Testis (tissue), 3 donors: Measurements from ENCODE around the gene SPATA2. TPM values are rescaled to one million over a fixed set of nuclear protein-coding genes. Genes with fewer than 3 reads are reported as not detected.
"Not testable (repeated sequence)": the region's sequence is repeated elsewhere in the genome, so short reads cannot be mapped to it uniquely, and the experiment has no call there.

Experiments
- DNase-seq: peaks from one replicate; pipeline ENCODE4 v3.0.0-alpha.2; 2019
- H3K27ac ChIP-seq, 2 donors: fragments of 200-600 bp; sonication (generic); one replicate each; pipeline ENCODE4 v1.5.1; 2019
- H3K27me3 ChIP-seq: fragments of 200-600 bp; sonication (generic); one replicate; pipeline ENCODE4 v1.5.1; 2019
- H3K36me3 ChIP-seq: fragments of 200-600 bp; sonication (generic); one replicate; pipeline ENCODE4 v1.5.1; 2017; ENCODE audit warnings: low read depth; ENCODE audit errors: missing control alignments
- H3K4me1 ChIP-seq: fragments of 200-600 bp; sonication (generic); one replicate; pipeline ENCODE4 v1.5.1; 2019
- H3K4me3 ChIP-seq, 2 donors: fragments of 200-600 bp; sonication (generic); one replicate each; pipeline ENCODE4 v1.5.1; 2017 to 2019
- H3K9me3 ChIP-seq: fragments of 200-600 bp; sonication (generic); one replicate; pipeline ENCODE4 v1.5.1; 2017
- POLR2A ChIP-seq: fragments of 450-650 bp; IDR thresholded peaks from one replicate; pipeline ENCODE4 v1.6.1; 2017; ENCODE audit warnings: antibody characterized with exemption, mild to moderate bottlenecking, moderate library complexity
- WGBS, 2 donors: methylation state at CpG; one replicate each; pipeline ENCODE4 v1.1.5; 2018; 5-methylcytosine and 5-hydroxymethylcytosine counted together
- intact Hi-C: fragments of 100-400 bp; cut with DNase I; formaldehyde crosslinking; loops from one replicate; pipeline ENCODE4 v1.15.1; 2023; ENCODE audit warnings: low total_unique reads
- polyA plus RNA-seq: library from polyadenylated mRNA; stranded (reverse); fragments of 350-450 nt; fragmentation: Illumina TruSeq; extraction: RNeasy Lipid Tissue Mini Kit (QIAGEN cat#74804); gene quantifications from one replicate; pipeline ENCODE4 v1.2.3, GENCODE V29; 2014; ENCODE audit warnings: low read depth, low replicate concordance; ENCODE audit not compliant: insufficient read depth
- total RNA-seq, 2 donors: library from RNA; depleted of rRNA; stranded (reverse); fragments of >200 nt; gene quantifications; one replicate each; pipeline ENCODE4 v1.2.3, GENCODE V29; 2016
- TF ChIP-seq, protein P1 (sequence below), 3 experiments: fragments of 450-650 bp in 2 of 3; fragments of 200-600 bp in 1 of 3; sonication (generic) in 1 of 3; IDR thresholded peaks; one replicate each; pipeline ENCODE4 v1.5.1; 2016 to 2019; ENCODE audit warnings: antibody characterized with exemption in 3 of 3, mild to moderate bottlenecking in 2 of 3, moderate library complexity in 1 of 3

Gene SPATA2
- total and polyA plus RNA-seq, 3 donors from 2014 or later = 21.9 to 30.7 (median 26.0) TPM

DNA sequence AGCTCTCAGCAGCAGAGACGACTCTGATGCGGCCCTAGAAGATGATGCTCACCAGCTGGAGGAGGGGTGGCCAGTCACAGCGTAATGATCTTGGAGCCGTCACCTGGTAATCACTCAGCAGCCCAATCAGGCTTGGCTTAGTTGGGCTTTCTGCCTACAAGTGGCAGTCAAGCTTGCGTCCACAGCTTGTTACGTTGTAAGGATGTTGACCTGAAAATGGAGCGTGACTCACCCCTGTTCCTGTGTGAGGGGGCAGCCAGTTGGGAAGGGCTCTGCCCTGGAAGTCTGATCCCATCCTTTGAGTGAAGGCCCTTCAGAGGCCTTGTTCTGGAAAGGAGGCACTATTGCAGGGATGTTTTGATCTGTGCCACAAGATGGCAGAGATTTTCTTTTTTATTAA lies 49.8 kb downstream of the SPATA2 start:
- Histone ChIP-seq H3K36me3 (no peaks in the 10 kb centered on the region), H3K4me1 (no peaks in the 10 kb centered on the region), H3K27me3 (no peaks in the 10 kb centered on the region), H3K27ac (no peak overlapping the region), H3K9me3 (no peaks in the 10 kb centered on the region), H3K4me3 (no peak overlapping the region)
- intact Hi-C loops = no loop called here
- TF ChIP-seq, protein P1, sequence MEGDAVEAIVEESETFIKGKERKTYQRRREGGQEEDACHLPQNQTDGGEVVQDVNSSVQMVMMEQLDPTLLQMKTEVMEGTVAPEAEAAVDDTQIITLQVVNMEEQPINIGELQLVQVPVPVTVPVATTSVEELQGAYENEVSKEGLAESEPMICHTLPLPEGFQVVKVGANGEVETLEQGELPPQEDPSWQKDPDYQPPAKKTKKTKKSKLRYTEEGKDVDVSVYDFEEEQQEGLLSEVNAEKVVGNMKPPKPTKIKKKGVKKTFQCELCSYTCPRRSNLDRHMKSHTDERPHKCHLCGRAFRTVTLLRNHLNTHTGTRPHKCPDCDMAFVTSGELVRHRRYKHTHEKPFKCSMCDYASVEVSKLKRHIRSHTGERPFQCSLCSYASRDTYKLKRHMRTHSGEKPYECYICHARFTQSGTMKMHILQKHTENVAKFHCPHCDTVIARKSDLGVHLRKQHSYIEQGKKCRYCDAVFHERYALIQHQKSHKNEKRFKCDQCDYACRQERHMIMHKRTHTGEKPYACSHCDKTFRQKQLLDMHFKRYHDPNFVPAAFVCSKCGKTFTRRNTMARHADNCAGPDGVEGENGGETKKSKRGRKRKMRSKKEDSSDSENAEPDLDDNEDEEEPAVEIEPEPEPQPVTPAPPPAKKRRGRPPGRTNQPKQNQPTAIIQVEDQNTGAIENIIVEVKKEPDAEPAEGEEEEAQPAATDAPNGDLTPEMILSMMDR (IDR thresholded peaks at IDR 0.05) = no peak
- TF ChIP-seq POLR2A = no peak
- 87 to 94% methylated on average over 3 to 7 of the region's 7 CpGs for WGBS, 2 donors
- no peak for DNase-seq

DNA sequence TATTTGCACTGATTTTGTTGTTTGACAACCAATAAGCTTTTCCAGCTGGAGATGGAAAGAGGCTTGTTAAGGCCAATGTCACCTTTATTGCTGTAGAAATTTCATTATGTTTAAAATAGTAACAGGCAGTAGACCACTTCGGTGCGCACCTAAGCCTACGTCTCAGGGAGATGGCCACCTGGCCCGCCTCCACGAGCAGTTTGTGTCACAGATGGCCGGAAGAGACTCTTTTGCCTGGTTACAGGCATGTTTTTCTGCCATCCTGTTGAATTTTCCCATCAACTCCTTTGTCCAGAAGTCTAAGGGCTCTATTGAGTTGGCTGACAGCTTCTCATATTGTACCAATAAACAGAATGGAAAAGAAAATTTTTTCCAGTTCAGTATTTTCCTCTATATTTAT lies 51.7 kb downstream of the SPATA2 start:
- no peak for DNase-seq
- Histone ChIP-seq H3K9me3 (no peaks in the 10 kb centered on the region), H3K36me3 (no peaks in the 10 kb centered on the region), H3K27me3 (no peaks in the 10 kb centered on the region), H3K27ac (no peak overlapping the region), H3K4me3 (no peak overlapping the region), H3K4me1 (no peaks in the 10 kb centered on the region)
- TF ChIP-seq, protein P1 (IDR thresholded peaks at IDR 0.05) = no peak
- TF ChIP-seq POLR2A = no peak
- intact Hi-C loops = no loop called here
- 91 to 97% methylated on average over 6 of the region's 6 CpGs for WGBS, 2 donors

DNA sequence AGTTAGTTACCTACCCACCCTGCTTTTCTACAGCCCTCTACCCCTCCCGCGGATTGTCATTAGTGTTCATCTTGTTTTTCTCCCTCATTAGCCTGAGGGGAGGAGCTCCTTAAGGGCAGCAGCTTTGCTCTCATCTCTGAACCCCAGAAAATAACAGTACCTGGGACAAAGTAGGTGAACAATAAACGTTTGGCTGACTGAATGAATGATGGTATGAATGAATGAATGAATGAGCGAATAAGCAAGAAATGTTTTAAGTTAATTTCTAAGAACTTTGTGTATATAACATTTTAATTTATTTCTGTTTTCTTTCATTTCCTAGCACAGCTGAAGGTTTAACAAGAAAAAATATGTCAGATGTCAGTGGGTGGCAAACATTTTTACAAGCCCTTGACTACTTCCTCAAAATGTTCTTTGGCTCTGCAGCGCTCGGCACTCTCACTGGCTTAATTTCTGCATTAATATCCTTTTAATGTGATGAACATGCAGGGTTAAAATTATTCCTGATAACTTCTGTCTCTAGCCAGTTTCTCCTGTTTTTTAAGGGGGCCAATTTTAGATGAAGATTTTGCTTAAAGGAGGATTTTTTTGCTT lies 52.6 kb downstream of the SPATA2 start:
- no peak for DNase-seq
- Histone ChIP-seq H3K36me3 (no peaks in the 10 kb centered on the region), H3K4me1 (no peaks in the 10 kb centered on the region), H3K27me3 (no peaks in the 10 kb centered on the region), H3K9me3 (no peaks in the 10 kb centered on the region), H3K4me3 (no peak overlapping the region), H3K27ac (no peak overlapping the region)
- intact Hi-C loops = no loop called here
- 87 to 91% methylated on average over 6 of the region's 6 CpGs for WGBS, 2 donors
- TF ChIP-seq, protein P1 (IDR thresholded peaks at IDR 0.05) = no peak
- TF ChIP-seq POLR2A = no peak

DNA sequence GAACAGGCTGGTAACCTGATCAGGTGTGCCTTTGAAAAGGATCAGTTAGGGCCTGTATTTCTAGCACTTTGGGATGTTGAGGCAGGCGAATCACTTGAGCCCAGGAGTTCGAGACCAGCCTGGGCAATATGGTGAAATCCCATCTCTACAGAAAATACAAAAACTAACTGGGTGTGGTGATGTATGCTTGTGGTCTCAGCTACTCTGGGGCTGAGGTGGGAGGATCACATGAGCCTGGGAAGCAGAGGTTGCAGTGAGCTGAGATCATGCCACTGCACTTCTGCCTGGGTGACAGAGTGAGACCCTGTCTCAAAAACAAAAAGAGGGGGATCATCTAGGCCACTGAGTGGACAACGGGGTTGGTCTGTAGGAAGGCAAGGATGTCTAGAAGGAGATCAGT lies 54.1 kb downstream of the SPATA2 start:
- H3K4me3 ChIP-seq, DNase-seq, H3K9me3 ChIP-seq, H3K27me3 ChIP-seq, H3K27ac ChIP-seq, H3K4me1 ChIP-seq, intact Hi-C loops, H3K36me3 ChIP-seq: not testable (repeated sequence)
- WGBS, 2 donors = 93 to 96% methylated on average over 3 of the region's 3 CpGs

DNA sequence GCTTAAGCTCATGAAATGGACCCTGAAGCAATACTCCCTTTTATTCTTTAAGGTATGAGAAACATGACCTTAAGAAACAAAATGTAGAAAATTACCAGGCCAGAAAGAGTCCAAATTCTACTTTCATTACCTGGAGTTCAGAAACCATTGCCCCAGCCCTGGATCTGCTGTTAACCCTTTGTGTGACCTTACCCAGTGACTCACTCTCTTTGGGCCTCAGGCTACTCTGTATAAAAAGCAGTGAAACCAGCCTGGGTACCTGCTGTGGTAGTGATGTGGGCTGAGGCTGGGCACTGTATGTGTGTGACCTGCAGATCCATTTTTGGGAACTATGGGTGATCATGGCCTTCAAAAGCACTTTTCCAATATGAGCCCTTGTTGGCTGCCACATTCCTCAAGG lies 55.5 kb downstream of the SPATA2 start:
- no peak for DNase-seq
- Histone ChIP-seq H3K9me3 (no peaks in the 10 kb centered on the region), H3K4me3 (no peak overlapping the region), H3K36me3 (no peaks in the 10 kb centered on the region), H3K4me1 (peaks cover 3% of the 10 kb centered on the region), H3K27ac (no peak overlapping the region), H3K27me3 (no peaks in the 10 kb centered on the region)
- TF ChIP-seq, protein P1 (IDR thresholded peaks at IDR 0.05) = no peak
- no peak for TF ChIP-seq POLR2A
- intact Hi-C loops = no loop called here
